GM19452 (cell line): Measurements from ENCODE around the gene SCYGR7.
"Not testable (repeated sequence)": the region's sequence is repeated elsewhere in the genome, so short reads cannot be mapped to it uniquely, and the experiment has no call there.

Experiments
- ATAC-seq: cut with Tn5 transposase; IDR thresholded peaks from one replicate; pipeline ENCODE4 v1.9.1; 2021; ENCODE audit not compliant: unreplicated experiment

The SCYGR7 gene

DNA sequence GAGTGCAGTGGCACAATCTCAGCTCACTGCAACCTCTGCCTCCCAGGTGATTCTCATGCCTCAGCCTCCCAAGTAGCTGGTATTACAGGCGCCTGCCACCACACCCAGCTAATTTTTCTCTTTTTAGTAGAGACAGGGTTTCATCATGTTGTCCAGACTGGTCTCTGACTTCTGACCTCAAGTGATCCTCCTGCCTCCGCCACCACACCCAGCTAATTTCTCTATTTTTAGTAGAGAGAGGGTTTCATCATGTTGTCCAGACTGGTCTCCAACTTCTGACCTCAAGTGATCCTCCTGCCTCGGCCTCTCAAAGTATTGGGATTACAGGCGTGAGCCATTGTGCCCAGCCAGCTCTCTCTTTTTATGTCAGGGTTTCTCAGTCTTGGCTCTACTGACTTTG, 28.1 kb downstream of the SCYGR7 start:
- not testable (repeated sequence) for ATAC-seq

DNA sequence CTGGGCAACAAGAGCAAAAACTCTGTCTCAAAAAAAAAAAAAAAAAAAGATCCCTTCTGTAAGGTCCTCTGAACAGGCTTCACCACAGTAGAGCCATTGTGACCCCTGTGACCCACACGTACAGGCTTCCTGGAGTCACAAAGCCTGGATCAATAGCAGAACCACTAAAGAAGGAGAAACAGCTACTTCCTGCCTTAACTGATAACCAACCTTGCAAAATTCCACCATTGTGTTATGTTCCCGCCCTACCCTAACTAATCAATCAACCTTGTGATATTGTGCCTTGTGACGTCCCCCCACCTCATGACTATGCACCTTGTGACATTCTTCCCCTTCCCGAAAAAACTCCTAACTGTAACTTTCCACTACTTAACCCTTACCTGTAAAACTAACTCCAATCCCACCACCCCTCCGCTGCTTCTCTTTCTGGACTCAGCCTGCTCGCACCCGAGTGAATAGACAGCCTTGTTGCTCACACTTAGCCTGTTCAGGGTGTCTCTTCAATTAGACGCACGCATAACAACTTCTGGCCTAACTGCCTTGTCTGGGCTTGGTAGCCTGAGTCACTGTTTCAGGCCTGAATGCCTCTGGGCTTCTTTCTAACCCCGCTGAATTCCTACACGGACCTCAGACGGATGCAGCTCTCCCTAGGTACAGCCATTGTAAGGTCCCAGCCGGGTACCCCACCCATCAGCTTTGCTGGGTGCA, 31.4 kb downstream of the SCYGR7 start:
- no peak for ATAC-seq

GRCh38 chr2:227761740-227762476, 33.8 kb downstream of the SCYGR7 start:
- ATAC-seq: no peak

GRCh38 chr2:227765788-227766372, 37.7 kb downstream of the SCYGR7 start:
- ATAC-seq: peak; percentile 10

DNA sequence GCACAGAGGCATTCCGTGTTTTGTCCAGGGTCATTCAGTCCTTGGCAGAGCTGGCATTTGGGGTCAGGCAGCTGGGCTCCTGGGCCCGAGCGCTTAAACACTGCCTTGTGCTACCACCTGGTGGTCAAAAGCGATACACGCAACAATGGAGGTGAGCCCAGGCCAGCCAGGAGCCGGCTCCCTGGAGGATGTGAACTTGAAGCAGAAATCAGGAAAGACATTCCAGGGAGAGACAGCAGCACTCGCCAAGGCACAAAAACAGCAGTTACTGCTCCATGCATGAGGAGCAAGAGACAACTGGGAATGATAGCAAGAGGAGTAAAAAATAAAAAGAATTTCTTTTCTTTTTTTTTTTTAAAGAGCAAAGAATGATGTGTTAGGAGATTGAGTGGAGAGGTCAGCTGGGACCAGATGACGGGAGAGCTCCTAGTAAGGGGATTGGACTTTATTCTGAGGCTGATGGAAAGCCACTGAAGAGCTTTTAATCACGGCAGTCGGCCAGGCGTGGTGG, 38.3 kb downstream of the SCYGR7 start:
- peak; percentile 98 for ATAC-seq

- ATAC-seq: no peak
Measured at GRCh38 chr2:227767830-227768229, 39.7 kb downstream of the SCYGR7 start.

DNA sequence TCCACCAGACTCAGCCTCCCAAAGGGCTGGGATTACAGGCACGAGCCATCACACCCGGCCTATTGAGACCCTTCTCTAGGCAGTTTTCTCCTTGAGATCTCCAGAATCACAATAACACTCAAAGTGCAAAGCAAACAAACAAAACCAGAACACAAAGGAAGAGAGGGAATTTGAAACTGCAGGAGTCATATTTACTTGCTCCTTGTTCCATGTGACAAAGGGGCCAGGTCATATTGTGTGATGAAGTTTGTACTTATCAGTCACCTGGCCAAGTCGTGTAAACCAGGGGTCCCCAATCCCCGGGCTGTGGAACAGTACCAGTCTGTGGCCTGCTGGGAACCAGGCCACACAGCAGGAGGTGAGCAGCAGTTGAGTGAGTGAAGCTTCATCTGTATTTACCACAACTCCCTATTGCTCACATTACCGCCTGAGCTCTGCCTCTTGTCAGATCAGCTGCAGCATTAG, 44.1 kb downstream of the SCYGR7 start:
- ATAC-seq: no peak

GRCh38 chr2:227772932-227773331, 44.8 kb downstream of the SCYGR7 start:
- no peak for ATAC-seq

DNA sequence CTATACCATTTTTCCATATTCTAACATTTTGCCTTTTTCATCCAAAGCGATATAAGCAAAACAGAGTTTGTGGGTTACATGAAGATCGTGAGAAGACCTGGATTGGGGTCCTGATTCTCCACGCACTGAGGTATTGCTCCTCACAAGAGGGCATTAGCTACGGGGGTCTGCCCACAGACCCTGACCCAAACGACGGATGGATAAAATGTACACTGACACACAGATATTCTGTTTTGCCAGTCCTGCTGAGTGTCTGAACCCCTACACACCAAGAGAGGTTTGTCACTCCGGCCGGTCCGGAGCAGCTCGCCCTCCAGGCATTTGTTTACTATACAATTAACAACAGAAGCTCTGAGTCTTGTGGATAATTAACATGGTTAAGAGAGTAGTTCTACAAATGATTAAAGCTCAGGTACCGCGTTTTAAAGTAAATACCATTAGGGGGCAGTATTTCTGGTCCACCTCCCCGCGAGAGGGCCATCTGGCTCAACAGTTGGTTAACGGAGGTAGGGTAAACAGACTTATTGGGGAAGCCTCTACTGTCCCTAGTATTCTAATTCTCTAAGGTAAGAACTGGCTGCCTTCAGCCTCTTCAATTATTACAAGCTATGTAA, 46.0 kb downstream of the SCYGR7 start:
- no peak for ATAC-seq

DNA sequence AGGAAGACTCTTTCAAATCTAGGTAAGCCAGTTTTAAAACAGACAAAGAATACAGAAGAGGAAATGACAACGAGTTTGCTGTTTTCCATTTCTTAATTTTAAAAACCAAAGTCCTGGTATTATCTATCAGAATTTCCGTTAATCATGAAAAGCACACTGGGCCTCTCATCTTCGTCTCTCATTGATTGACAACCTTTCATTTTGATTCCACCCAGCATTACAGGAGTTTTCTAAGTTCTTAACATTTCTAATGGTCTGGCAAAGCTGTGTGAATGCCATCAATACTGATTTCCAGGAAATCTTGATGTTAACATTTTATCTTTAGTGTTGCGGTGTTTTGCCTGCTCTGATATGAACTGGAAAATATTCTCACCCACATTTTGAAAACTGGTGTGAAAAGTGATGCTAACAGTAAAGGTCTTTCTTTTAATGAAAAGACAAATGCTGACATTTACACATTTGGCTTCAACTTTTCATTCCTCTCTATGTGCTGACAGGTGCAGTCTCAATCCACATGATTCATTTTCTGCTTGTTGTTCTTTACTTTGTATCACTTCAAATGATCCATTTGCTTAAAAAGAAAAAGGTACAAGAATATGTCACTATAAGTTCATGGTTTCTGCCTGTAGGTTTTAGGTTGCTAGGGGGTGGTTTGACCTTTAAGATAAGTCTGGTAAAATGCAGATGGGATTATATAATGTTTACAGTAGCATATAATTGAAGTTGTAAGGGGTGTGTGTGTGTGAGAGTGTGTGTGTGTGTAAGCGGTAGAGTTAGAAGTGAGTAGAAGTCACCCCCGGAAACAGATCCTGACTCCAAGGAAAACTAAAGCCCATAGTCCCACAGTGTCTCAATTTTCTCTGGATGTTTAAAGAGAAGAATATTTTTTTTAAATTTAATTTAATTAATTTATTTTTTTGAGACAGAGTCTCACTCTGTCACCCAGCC, 47.0 kb downstream of the SCYGR7 start:
- ATAC-seq: no peak
